ENCODE measurements around the gene NPFFR1. TPM values are rescaled to one million over a fixed set of nuclear protein-coding genes. Genes with fewer than 3 reads are reported as not detected.

Gene NPFFR1
- total RNA-seq, 1 donor from 2014 or later: not detected

DNA sequence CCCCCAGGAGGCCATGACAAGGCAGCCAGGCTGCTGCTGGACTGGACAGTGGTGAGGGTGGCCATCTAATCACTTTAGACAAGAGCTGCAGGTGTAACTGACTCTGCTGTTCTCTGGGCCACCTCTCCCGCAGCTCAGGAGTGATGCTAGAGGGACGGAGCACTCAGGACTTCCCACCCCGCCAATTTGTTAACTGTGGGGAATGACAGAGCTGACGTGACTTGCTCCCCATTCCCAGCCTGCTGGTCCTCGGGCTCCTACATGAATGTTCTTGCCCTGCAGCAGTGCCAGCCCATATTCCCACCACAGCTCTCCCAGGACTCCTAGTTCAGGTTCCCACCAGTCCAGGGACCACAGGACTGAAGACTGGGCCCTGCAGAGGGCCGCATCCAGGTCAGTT lies 16.7 kb upstream of the NPFFR1 start:
- Histone ChIP-seq H4K20me1 (ENCODE audit: low read depth) (peaks cover 5% of the 10 kb centered on the region), H3K27me3 (no peaks in the 10 kb centered on the region), H3K27ac (no peak overlapping the region), H3K4me3 (no peak overlapping the region), H2AFZ (replicated peaks) (no peak overlapping the region), H3K4me2 (no peak overlapping the region), H3K9me3 (ENCODE audit: low read depth) (no peaks in the 10 kb centered on the region), H3K9ac (no peak overlapping the region), H3K4me1 (no peaks in the 10 kb centered on the region), H3K79me2 (ENCODE audit: low read depth) (no peaks in the 10 kb centered on the region), H3F3A (ENCODE audit: low read depth) (peaks cover 5% of the 10 kb centered on the region), H3K36me3 (no peaks in the 10 kb centered on the region)
- H3K4me3 Mint-ChIP-seq: no peak overlapping the region
- TF ChIP-seq EZH2phosphoT487 (IDR thresholded peaks at IDR 0.05): no peak
- TF ChIP-seq, protein P1, sequence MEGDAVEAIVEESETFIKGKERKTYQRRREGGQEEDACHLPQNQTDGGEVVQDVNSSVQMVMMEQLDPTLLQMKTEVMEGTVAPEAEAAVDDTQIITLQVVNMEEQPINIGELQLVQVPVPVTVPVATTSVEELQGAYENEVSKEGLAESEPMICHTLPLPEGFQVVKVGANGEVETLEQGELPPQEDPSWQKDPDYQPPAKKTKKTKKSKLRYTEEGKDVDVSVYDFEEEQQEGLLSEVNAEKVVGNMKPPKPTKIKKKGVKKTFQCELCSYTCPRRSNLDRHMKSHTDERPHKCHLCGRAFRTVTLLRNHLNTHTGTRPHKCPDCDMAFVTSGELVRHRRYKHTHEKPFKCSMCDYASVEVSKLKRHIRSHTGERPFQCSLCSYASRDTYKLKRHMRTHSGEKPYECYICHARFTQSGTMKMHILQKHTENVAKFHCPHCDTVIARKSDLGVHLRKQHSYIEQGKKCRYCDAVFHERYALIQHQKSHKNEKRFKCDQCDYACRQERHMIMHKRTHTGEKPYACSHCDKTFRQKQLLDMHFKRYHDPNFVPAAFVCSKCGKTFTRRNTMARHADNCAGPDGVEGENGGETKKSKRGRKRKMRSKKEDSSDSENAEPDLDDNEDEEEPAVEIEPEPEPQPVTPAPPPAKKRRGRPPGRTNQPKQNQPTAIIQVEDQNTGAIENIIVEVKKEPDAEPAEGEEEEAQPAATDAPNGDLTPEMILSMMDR (IDR thresholded peaks at IDR 0.05): no peak
- TF ChIP-seq EZH2 (IDR thresholded peaks at IDR 0.05): no peak
- no peaks in the 10 kb centered on the region for H3K36me3 Mint-ChIP-seq
- no peak for DNase-seq (ENCODE audit: low spot score)
- peaks cover 4% of the 10 kb centered on the region for H3K4me1 Mint-ChIP-seq
- no peak overlapping the region for H3K27ac Mint-ChIP-seq
- no peaks in the 10 kb centered on the region for H3K9me3 Mint-ChIP-seq
- H3K27me3 Mint-ChIP-seq (ENCODE audit: insufficient read depth, low read depth): no peaks in the 10 kb centered on the region

DNA sequence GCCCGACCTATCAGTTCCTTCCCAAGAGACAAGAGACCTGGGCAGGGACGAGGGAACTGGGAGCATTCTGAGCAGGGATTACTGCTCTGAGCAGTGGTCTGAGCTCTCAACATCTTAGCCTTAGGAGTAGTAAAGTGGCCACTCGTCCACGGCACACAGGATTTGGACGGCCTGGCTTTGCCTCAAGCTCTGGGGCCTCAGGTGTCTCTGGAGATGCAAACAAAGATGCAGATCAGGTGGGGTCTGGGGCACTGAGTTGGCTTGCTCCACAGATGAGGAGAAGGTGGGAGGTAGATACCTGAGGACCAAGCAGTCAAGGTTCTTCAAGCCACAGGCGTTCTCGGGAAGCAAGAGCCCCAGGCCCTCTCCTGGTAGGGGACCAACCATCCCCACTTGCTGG lies 16.1 kb upstream of the NPFFR1 start:
- Histone ChIP-seq H3K4me3 (no peak overlapping the region), H3K9me3 (ENCODE audit: low read depth) (no peaks in the 10 kb centered on the region), H3K9ac (no peak overlapping the region), H3K79me2 (ENCODE audit: low read depth) (no peaks in the 10 kb centered on the region), H3K4me1 (no peaks in the 10 kb centered on the region), H3K27ac (no peak overlapping the region), H3F3A (ENCODE audit: low read depth) (peaks cover 5% of the 10 kb centered on the region), H2AFZ (replicated peaks) (no peak overlapping the region), H3K36me3 (no peaks in the 10 kb centered on the region), H3K4me2 (no peak overlapping the region), H4K20me1 (ENCODE audit: low read depth) (peaks cover 5% of the 10 kb centered on the region), H3K27me3 (no peaks in the 10 kb centered on the region)
- no peak for TF ChIP-seq EZH2phosphoT487 (IDR thresholded peaks at IDR 0.05)
- TF ChIP-seq, protein P1 (IDR thresholded peaks at IDR 0.05): no peak
- no peak for TF ChIP-seq EZH2 (IDR thresholded peaks at IDR 0.05)
- H3K27ac Mint-ChIP-seq: no peak overlapping the region
- H3K9me3 Mint-ChIP-seq: no peaks in the 10 kb centered on the region
- no peak overlapping the region for H3K4me3 Mint-ChIP-seq
- no peaks in the 10 kb centered on the region for H3K36me3 Mint-ChIP-seq
- DNase-seq (ENCODE audit: low spot score): no peak
- peaks cover 4% of the 10 kb centered on the region for H3K4me1 Mint-ChIP-seq
- H3K27me3 Mint-ChIP-seq (ENCODE audit: insufficient read depth, low read depth): no peaks in the 10 kb centered on the region

DNA sequence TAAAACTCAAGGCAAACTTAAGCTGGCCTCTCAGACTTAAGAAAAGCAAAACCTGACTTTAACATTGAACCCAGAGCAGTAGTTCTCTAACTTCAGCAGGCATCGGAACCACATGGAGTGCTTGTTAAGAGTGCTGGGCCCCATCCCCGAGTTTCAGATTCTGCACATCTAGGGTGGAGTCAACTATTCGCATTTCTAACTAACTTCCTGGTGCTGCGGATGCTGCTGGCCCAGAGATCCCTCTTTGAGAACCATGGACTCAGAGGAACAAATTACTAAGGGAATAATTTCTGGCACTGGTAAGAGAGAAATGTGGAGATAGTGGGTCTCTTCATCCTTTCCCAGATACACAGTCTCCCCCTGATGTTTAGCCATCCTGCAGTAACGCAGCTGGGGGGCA lies 14.6 kb upstream of the NPFFR1 start:
- H3K79me2 ChIP-seq (ENCODE audit: low read depth): no peaks in the 10 kb centered on the region
- TF ChIP-seq, protein P1 (IDR thresholded peaks at IDR 0.05): no peak
- TF ChIP-seq EZH2phosphoT487 (IDR thresholded peaks at IDR 0.05): no peak
- TF ChIP-seq EZH2 (IDR thresholded peaks at IDR 0.05): no peak
- no peak overlapping the region for H3K4me2 ChIP-seq
- H3K9me3 ChIP-seq (ENCODE audit: low read depth): no peaks in the 10 kb centered on the region
- Mint-ChIP-seq H3K36me3 (no peaks in the 10 kb centered on the region), H3K27me3 (ENCODE audit: insufficient read depth, low read depth) (no peaks in the 10 kb centered on the region), H3K27ac (no peak overlapping the region), H3K9me3 (no peaks in the 10 kb centered on the region), H3K4me1 (peaks cover 4% of the 10 kb centered on the region), H3K4me3 (no peak overlapping the region)
- DNase-seq (ENCODE audit: low spot score): no peak
- H2AFZ ChIP-seq (replicated peaks): no peak overlapping the region
- H3K27ac ChIP-seq: no peak overlapping the region
- no peaks in the 10 kb centered on the region for H3K36me3 ChIP-seq
- no peak overlapping the region for H3K4me3 ChIP-seq
- peaks cover 5% of the 10 kb centered on the region for H4K20me1 ChIP-seq (ENCODE audit: low read depth)
- H3K4me1 ChIP-seq: no peaks in the 10 kb centered on the region
- H3K9ac ChIP-seq: no peak overlapping the region
- H3K27me3 ChIP-seq: no peaks in the 10 kb centered on the region
- peaks cover 5% of the 10 kb centered on the region for H3F3A ChIP-seq (ENCODE audit: low read depth)

Measured in neural progenitor cell (in vitro differentiated cells).